MM.1S (cell line): Measurements from ENCODE around the gene ZYX.

Source experiments
- DNase-seq: peaks from one replicate; pipeline ENCODE4 v3.0.0-alpha.2; 2015
- H2AFZ ChIP-seq: fragments of 300-600 bp; sonication (generic); 2 replicates; pipeline ENCODE4 v1.6.0; 2016; ENCODE audit warnings: antibody characterized with exemption, low read length
- H3F3A ChIP-seq: fragments of 300-600 bp; sonication (generic); 2 replicates; pipeline ENCODE4 v1.6.1; 2016; ENCODE audit warnings: mild to moderate bottlenecking, antibody characterized with exemption, low read length, moderate library complexity, mixed read lengths; ENCODE audit not compliant: insufficient read depth
- H3K27ac ChIP-seq: fragments of 300-600 bp; sonication (generic); 2 replicates; pipeline ENCODE4 v1.5.1; 2016; ENCODE audit warnings: mild to moderate bottlenecking, low read length
- H3K27me3 ChIP-seq: fragments of 300-600 bp; sonication (generic); replicated peaks from 2 replicates; pipeline ENCODE4 v1.6.0; 2016; ENCODE audit warnings: low read length; ENCODE audit not compliant: insufficient read depth
- H3K36me3 ChIP-seq: fragments of 300-600 bp; sonication (generic); replicated peaks from 2 replicates; pipeline ENCODE4 v1.6.1; 2016; ENCODE audit warnings: mild to moderate bottlenecking, low read length, mixed read lengths; ENCODE audit not compliant: insufficient read depth
- H3K4me1 ChIP-seq: fragments of 300-600 bp; sonication (generic); 2 replicates; pipeline ENCODE4 v1.6.1; 2016; ENCODE audit warnings: low read length, mixed read lengths
- H3K4me2 ChIP-seq: fragments of 300-600 bp; sonication (generic); 2 replicates; pipeline ENCODE4 v1.6.0; 2016; ENCODE audit warnings: low read depth, low read length
- H3K4me3 ChIP-seq: fragments of 300-600 bp; sonication (generic); 2 replicates; pipeline ENCODE4 v1.5.1; 2016; ENCODE audit warnings: low read length, mixed read lengths
- H3K79me2 ChIP-seq: fragments of 300-600 bp; sonication (generic); 2 replicates; pipeline ENCODE4 v1.6.1; 2016; ENCODE audit warnings: mixed run types, low read length, mixed read lengths
- H3K9ac ChIP-seq: fragments of 300-600 bp; sonication (generic); 2 replicates; pipeline ENCODE4 v1.6.1; 2016; ENCODE audit warnings: low read length, mixed read lengths
- H3K9me2 ChIP-seq: fragments of 300-600 bp; sonication (generic); replicated peaks from 2 replicates; pipeline ENCODE4 v1.6.1; 2016; ENCODE audit warnings: mild to moderate bottlenecking, low read length, mixed read lengths; ENCODE audit not compliant: insufficient read depth
- H3K9me3 ChIP-seq: fragments of 300-600 bp; sonication (generic); replicated peaks from 2 replicates; pipeline ENCODE4 v1.6.1; 2016; ENCODE audit warnings: mild to moderate bottlenecking, low read length, mixed read lengths; ENCODE audit not compliant: insufficient read depth
- H4K20me1 ChIP-seq: fragments of 300-600 bp; sonication (generic); 2 replicates; pipeline ENCODE4 v1.6.1; 2016; ENCODE audit warnings: mild to moderate bottlenecking, low read length, moderate library complexity, mixed read lengths; ENCODE audit not compliant: insufficient read depth
- CTCF ChIP-seq: fragments of 300-600 bp; sonication (generic); IDR thresholded peaks from 2 replicates; pipeline ENCODE4 v1.5.1; 2016; ENCODE audit warnings: antibody characterized with exemption, low read length, mixed read lengths
- EZH2 ChIP-seq: fragments of 300-600 bp; sonication (generic); optimal IDR thresholded peaks from 2 replicates; pipeline ENCODE3; 2017; ENCODE audit warnings: low read depth, mild to moderate bottlenecking, antibody characterized with exemption, low read length, mixed read lengths
- EZH2phosphoT487 ChIP-seq: fragments of 300-600 bp; sonication (generic); IDR thresholded peaks from 2 replicates; pipeline ENCODE4 v1.6.1; 2018; ENCODE audit warnings: antibody characterized with exemption, low read length

The ZYX gene

GRCh38 chr7:143396625-143397556 lies 15.7 kb downstream of the ZYX start:
- Histone ChIP-seq H3K9ac (no peak overlapping the region), H3K9me3 (no peaks in the 10 kb centered on the region), H3F3A (no peaks in the 10 kb centered on the region), H3K27ac (no peak overlapping the region), H3K4me2 (no peak overlapping the region), H3K27me3 (0 out of 2 replicates have a peak, but pooled peaks cover 6% of the 10 kb centered on the region), H3K4me3 (no peak overlapping the region), H3K4me1 (no peaks in the 10 kb centered on the region), H3K36me3 (no peaks in the 10 kb centered on the region), H3K9me2 (no peaks in the 10 kb centered on the region), H4K20me1 (no peaks in the 10 kb centered on the region), H3K79me2 (no peaks in the 10 kb centered on the region), H2AFZ (no peak overlapping the region)
- no peak for DNase-seq
- no peak for TF ChIP-seq EZH2phosphoT487
- no peak for TF ChIP-seq EZH2
- TF ChIP-seq CTCF, result no peak

GRCh38 chr7:143397710-143398530 lies 16.8 kb downstream of the ZYX start:
- no peak for TF ChIP-seq EZH2
- no peak for TF ChIP-seq EZH2phosphoT487
- no peak for TF ChIP-seq CTCF
- DNase-seq, result no peak
- no peaks in the 10 kb centered on the region for H3K36me3 ChIP-seq

GRCh38 chr7:143398616-143399015 lies 17.5 kb downstream of the ZYX start:
- 0 out of 2 replicates have a peak, but pooled peaks cover 6% of the 10 kb centered on the region for H3K27me3 ChIP-seq
- H4K20me1 ChIP-seq, result no peaks in the 10 kb centered on the region
- TF ChIP-seq EZH2, result no peak
- TF ChIP-seq EZH2phosphoT487, result no peak
- TF ChIP-seq CTCF, result no peak
- H3K27ac ChIP-seq, result no peak overlapping the region
- H3K36me3 ChIP-seq, result no peaks in the 10 kb centered on the region
- no peaks in the 10 kb centered on the region for H3F3A ChIP-seq
- no peaks in the 10 kb centered on the region for H3K4me1 ChIP-seq
- DNase-seq, result no peak
- H2AFZ ChIP-seq, result no peak overlapping the region
- no peak overlapping the region for H3K4me3 ChIP-seq
- no peaks in the 10 kb centered on the region for H3K9me3 ChIP-seq
- H3K79me2 ChIP-seq, result no peaks in the 10 kb centered on the region
- no peaks in the 10 kb centered on the region for H3K9me2 ChIP-seq
- H3K4me2 ChIP-seq, result no peak overlapping the region
- H3K9ac ChIP-seq, result no peak overlapping the region

More at GRCh38 chr7:143397710-143398530, 16.8 kb downstream of the ZYX start:
- Histone ChIP-seq H3K27me3 (0 out of 2 replicates have a peak, but pooled peaks cover 6% of the 10 kb centered on the region), H3K9ac (no peak overlapping the region), H4K20me1 (no peaks in the 10 kb centered on the region), H3K4me1 (no peaks in the 10 kb centered on the region), H3F3A (no peaks in the 10 kb centered on the region), H3K79me2 (no peaks in the 10 kb centered on the region), H3K9me3 (no peaks in the 10 kb centered on the region), H3K4me2 (no peak overlapping the region), H3K27ac (no peak overlapping the region), H3K9me2 (no peaks in the 10 kb centered on the region), H2AFZ (no peak overlapping the region), H3K4me3 (no peak overlapping the region)
